HG03575 (cell line): Measurements from ENCODE around the gene FBXW8.
"Not testable (repeated sequence)": the region's sequence is repeated elsewhere in the genome, so short reads cannot be mapped to it uniquely, and the experiment has no call there.

Experiments
- ATAC-seq: cut with Tn5 transposase; IDR thresholded peaks from one replicate; pipeline ENCODE4 v1.9.1; 2021; ENCODE audit not compliant: unreplicated experiment, insufficient number of reproducible peaks, low FRiP score; ENCODE audit errors: extremely low read depth

Gene FBXW8

DNA sequence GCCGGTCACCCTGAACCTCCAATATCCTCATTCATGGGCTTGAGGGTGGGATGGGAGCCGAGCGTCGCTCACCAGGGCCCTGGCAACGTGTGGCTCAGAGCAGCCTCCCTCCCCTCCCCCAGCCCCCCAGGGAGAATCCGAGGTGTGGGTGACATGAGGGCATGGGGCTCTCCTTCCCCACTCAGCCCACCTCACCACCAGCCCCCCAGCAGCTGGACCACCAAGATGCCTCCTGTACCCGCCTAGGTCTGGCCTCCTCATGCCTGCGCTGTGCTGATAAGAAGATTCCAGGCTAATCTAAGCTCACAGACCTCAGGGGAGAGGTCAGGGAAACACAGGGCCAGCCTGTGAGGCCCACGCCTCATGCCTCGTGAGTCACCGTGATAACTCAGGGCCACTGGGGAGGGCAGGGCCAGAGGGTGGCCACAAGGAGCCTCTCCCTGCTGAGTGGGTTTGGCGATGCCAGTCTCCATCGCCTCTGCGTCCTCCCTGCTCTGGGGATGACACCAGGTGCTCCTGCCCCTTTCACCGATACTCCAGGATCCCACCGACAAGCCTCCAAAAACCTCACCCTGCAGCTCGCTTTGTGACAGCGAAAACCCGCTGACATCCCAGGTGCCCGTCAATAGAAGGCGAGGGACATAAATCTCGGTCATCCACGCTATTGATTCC, 131.6 kb downstream of the FBXW8 start:
- ATAC-seq = no peak

DNA sequence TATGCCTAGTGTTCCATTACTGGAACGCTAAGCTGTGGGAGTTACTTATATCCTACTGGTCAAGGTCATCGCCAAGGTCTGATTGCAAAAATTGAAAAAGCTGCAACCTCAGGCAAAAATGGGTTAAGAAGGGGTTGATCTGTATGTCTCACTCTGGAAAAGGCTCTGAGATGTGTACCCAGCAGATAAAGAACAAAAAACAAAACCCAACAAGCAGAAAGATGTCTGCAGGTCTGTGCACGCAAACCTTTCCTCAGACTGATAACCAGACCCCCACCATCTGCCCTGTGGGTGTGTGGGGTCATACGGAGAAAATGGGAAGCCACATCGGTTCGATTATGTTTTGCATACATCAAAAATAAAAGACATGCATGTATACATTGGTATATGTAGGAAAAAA, 132.1 kb downstream of the FBXW8 start:
- ATAC-seq = no peak

- no peak for ATAC-seq
Observed at GRCh38 chr12:117044311-117044710, 133.6 kb downstream of the FBXW8 start.

GRCh38 chr12:117044790-117045159, 134.0 kb downstream of the FBXW8 start:
- ATAC-seq = no peak

- no peak for ATAC-seq
Observed at GRCh38 chr12:117045160-117046010, 134.6 kb downstream of the FBXW8 start.

- no peak for ATAC-seq
Observed at GRCh38 chr12:117046011-117046369, 135.2 kb downstream of the FBXW8 start.

GRCh38 chr12:117046425-117046824, 135.7 kb downstream of the FBXW8 start:
- no peak for ATAC-seq

GRCh38 chr12:117046861-117047530, 136.2 kb downstream of the FBXW8 start:
- ATAC-seq = no peak

DNA sequence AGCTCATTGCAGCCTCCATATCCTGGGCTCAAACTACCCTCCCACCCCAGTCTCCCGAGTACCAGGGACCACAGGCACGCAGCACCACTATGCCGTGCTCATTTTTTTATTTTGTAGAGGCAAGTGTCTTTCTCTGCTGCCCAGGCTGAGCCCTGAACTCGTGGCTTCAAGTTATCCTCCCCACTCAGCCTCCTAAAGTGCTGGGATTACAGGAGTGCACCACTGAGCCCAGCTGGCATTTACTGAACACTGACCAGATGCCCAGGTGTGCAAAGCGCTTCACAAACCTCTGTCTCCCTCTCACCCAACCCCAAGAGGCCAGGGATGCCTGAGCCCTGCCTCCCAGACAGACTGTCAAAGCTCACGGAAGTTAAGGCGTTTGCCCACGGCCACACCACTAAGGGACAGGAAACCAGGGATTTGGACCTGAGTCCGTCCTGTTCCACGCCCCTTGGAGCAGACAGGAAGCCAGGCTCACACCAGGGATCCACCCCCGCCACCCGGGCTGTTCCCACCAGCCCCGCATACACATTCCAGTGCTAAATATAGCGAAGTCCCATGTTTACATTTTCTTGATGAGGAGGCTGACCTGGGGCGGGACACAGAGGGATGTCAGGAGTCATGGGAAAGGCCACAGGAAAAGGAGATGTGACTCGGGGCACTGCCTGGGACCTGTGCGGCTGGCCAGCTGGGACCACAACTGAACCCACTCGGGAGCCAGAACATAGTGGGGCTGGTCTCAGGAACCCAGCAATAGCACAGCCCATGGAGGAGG, 137.2 kb downstream of the FBXW8 start:
- ATAC-seq = no peak

- no peak for ATAC-seq
Observed at GRCh38 chr12:117048585-117048904, 137.8 kb downstream of the FBXW8 start.

DNA sequence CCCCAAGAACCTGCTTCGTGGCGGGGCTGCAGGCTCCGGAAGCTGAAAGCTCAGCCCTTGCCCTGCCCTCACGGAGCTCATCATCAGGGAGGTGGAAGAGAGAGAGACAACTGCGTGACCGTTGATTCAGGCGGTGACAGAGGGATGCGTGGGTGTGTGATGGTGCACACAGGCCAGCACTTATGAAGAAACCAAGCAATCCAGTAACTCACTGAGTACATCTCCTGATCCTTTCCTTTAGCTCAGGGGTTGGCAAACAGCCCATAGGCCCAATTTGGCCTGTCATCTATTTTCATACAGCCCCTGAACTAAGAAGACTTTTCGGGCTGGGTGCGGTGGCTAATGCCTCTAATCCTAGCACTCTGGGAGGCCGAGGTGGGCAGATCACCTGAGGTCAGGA, 138.5 kb downstream of the FBXW8 start:
- ATAC-seq = no peak

DNA sequence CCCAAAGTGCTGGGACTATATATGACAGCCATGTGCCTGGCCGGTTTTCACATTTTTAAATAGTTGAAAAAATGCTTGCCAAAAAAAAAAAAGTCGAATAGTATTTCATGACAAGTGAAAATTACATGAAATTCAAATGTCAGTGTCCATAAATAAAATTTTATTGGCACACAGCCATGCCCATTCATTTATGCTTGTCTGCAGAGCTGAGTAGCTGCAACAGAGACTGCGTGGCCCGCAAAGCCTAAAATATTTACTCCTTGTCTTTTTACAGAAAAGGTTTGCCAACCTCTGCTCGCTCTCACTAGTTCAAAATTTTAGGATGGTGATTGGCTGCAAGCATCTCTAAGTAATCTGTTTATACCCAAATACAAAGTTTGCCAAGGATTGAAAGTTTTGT, 139.3 kb downstream of the FBXW8 start:
- no peak for ATAC-seq

GRCh38 chr12:117051380-117051779, 140.6 kb downstream of the FBXW8 start:
- no peak for ATAC-seq

GRCh38 chr12:117052386-117053049, 141.8 kb downstream of the FBXW8 start:
- ATAC-seq = no peak

DNA sequence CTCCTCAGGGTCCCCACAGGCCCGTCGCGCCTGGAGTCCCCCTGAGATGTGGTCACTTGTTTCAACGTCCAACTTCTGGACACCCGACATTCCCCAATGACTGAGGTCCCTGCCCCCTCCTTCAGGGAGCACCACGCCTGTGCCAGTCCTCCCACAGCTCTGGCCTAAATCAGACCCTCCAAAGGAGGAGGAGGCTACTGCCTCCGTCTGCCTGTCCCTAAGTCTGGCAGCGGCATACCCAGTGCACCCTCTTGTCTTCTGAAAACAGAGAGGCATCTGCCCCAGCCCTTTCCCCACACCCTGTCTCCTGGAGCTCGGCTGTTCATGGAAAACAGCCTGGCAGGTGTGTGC, 142.3 kb downstream of the FBXW8 start:
- ATAC-seq = no peak

DNA sequence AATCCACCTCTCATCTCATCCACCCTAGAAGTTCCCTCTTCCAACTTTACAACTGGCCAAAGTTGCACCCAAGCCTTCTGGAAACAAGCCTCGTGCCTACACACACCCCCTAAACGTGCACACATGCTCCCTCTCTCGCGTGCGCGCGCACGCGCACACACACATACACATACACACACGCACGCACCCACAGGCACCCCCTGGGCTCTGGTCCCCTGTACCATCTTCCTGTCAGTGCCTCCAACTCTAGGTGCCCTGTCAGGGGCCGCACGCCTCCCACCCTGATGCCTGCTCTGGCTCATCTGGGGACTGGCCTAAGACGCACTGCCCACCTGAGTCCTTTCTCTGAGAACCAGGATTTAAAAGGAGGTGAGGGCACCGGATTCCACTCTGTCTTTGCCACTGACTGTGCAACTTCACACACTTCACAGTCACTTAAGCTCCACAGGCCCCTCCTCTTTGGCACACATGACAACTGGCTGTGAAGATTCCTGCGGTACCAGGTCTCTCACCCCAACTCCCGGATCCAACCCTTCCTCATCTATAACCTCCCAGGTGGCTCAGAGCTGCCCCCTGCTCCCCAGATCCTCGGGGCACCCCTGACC, 142.9 kb downstream of the FBXW8 start:
- no peak for ATAC-seq

DNA sequence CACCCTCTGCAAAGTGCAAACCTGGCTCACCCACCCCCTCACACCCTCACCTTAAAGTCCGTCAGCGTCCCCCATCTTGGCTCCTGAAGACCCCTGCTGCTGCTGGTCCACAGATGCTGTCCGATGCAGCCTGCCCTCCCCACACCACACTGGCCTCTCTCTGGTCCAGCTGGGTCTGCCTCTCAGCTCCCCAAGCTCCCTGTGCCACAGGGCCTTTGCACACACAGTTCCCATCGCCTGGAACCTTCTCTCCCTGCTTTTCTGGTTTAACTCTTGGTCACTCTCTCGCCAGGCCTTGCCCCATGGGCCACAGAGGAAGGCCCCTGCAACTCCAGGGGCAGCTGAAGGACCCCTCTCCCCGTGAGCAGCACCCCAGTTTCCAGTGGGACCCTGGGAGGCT, 143.5 kb downstream of the FBXW8 start:
- no peak for ATAC-seq

GRCh38 chr12:117057626-117058025, 146.9 kb downstream of the FBXW8 start:
- not testable (repeated sequence) for ATAC-seq
